ENCODE data around the gene KIAA1671. TPM values are rescaled to one million over a fixed set of nuclear protein-coding genes. Genes with fewer than 3 reads are reported as not detected.

KIAA1671 gene
- total RNA-seq, 1 donor from 2014 or later, result 40.7 TPM

GRCh38 chr22:25137577-25138525 lies 185.3 kb downstream of the KIAA1671 start:
- H3K9me3 ChIP-seq, result no peaks in the 10 kb centered on the region
- H3K4me1 ChIP-seq, result peaks cover 66% of the 10 kb centered on the region
- intact Hi-C loops (cut with DNase I), result no loop called here
- no peaks in the 10 kb centered on the region for H3K27me3 ChIP-seq (ENCODE audit: low read depth)
- ATAC-seq (peak; percentile 64), DNase-seq (no peak)
- no peak for TF ChIP-seq CTCF (IDR thresholded peaks at IDR 0.05)
- no peak overlapping the region for H3K27ac ChIP-seq
- no peaks in the 10 kb centered on the region for H3K36me3 ChIP-seq
- no peak overlapping the region for H3K4me3 ChIP-seq

- no peaks in the 10 kb centered on the region for H3K9me3 ChIP-seq
- DNase-seq, result no peak
- intact Hi-C loops (cut with DNase I), result no loop called here
- no peaks in the 10 kb centered on the region for H3K36me3 ChIP-seq
- H3K27me3 ChIP-seq (ENCODE audit: low read depth), result no peaks in the 10 kb centered on the region
- ATAC-seq, result no peak
- peaks cover 60% of the 10 kb centered on the region for H3K4me1 ChIP-seq
- no peak for TF ChIP-seq CTCF (IDR thresholded peaks at IDR 0.05)
- H3K27ac ChIP-seq, result no peak overlapping the region
- no peak overlapping the region for H3K4me3 ChIP-seq
These were observed 186.5 kb downstream of the KIAA1671 start for GRCh38 chr22:25139062-25139461.

- DNase-seq, result no peak
- Histone ChIP-seq H3K4me1 (peaks cover 46% of the 10 kb centered on the region), H3K27ac (no peak overlapping the region)
These were observed 189.6 kb downstream of the KIAA1671 start for GRCh38 chr22:25142102-25142501.

GRCh38 chr22:25143156-25144076 lies 190.9 kb downstream of the KIAA1671 start:
- no peak for TF ChIP-seq CTCF (IDR thresholded peaks at IDR 0.05)
- H3K36me3 ChIP-seq, result no peaks in the 10 kb centered on the region
- no peak for DNase-seq
- ATAC-seq, result no peak
- no peaks in the 10 kb centered on the region for H3K27me3 ChIP-seq (ENCODE audit: low read depth)
- no peak overlapping the region for H3K4me3 ChIP-seq
- H3K9me3 ChIP-seq, result no peaks in the 10 kb centered on the region
- intact Hi-C loops (cut with DNase I), result no loop called here
- H3K4me1 ChIP-seq, result peaks cover 43% of the 10 kb centered on the region
- H3K27ac ChIP-seq, result peak overlapping the region; percentile 19

More at GRCh38 chr22:25142102-25142501, 189.6 kb downstream of the KIAA1671 start:
- Histone ChIP-seq H3K4me3 (no peak overlapping the region), H3K27me3 (ENCODE audit: low read depth) (no peaks in the 10 kb centered on the region), H3K9me3 (no peaks in the 10 kb centered on the region), H3K36me3 (no peaks in the 10 kb centered on the region)
- intact Hi-C loops (cut with DNase I), result no loop called here
- no peak for ATAC-seq
- TF ChIP-seq CTCF (IDR thresholded peaks at IDR 0.05), result no peak

GRCh38 chr22:25144522-25144921 lies 192.0 kb downstream of the KIAA1671 start:
- Histone ChIP-seq H3K9me3 (no peaks in the 10 kb centered on the region), H3K4me3 (no peak overlapping the region), H3K27ac (peak overlapping the region; percentile 10), H3K27me3 (ENCODE audit: low read depth) (no peaks in the 10 kb centered on the region), H3K4me1 (peaks cover 40% of the 10 kb centered on the region), H3K36me3 (no peaks in the 10 kb centered on the region)
- ATAC-seq, result no peak
- DNase-seq, result no peak
- intact Hi-C loops (cut with DNase I), result no loop called here
- no peak for TF ChIP-seq CTCF (IDR thresholded peaks at IDR 0.05)

Measured in lower lobe of right lung (tissue), 2 donors.